HepG2 (cell line): ENCODE results near the gene PNKD. TPM values are rescaled to one million over a fixed set of nuclear protein-coding genes. Genes with fewer than 3 reads are reported as not detected.

Experiments
- AGO1 ChIP-seq: fragments of 200-400 bp; formaldehyde crosslinking; IDR thresholded peaks from 2 replicates; pipeline ENCODE4 v1.6.1; 2017; ENCODE audit warnings: mild to moderate bottlenecking, low read depth, low read length, moderate library complexity; ENCODE audit not compliant: poor library complexity, severe bottlenecking
- ATAD3A ChIP-seq: sonication (generic); formaldehyde crosslinking; IDR thresholded peaks from 2 replicates; pipeline ENCODE4 v1.4.0; 2020; ENCODE audit warnings: missing genetic modification reagents
- ATF1 ChIP-seq: IDR thresholded peaks from 2 replicates; pipeline ENCODE4 v1.6.1; 2016; ENCODE audit warnings: mild to moderate bottlenecking, control low read depth
- CENPT ChIP-seq: sonication (generic); formaldehyde crosslinking; IDR thresholded peaks from 2 replicates; pipeline ENCODE4 v1.8.0; 2022; ENCODE audit warnings: low read depth, mild to moderate bottlenecking, moderate library complexity, missing genetic modification reagents
- FLYWCH1 ChIP-seq: sonication (generic); formaldehyde crosslinking; IDR thresholded peaks from 2 replicates; pipeline ENCODE4 v1.8.1; 2023; ENCODE audit warnings: mild to moderate bottlenecking, missing genetic modification reagents
- FOXC1 ChIP-seq: sonication (generic); formaldehyde crosslinking; IDR thresholded peaks from 2 replicates; pipeline ENCODE4 v1.8.0; 2022; ENCODE audit warnings: mild to moderate bottlenecking, missing genetic modification reagents, borderline replicate concordance
- MAF1 ChIP-seq: sonication (generic); formaldehyde crosslinking; IDR thresholded peaks from 2 replicates; pipeline ENCODE4 v1.5.0; 2020; ENCODE audit warnings: missing genetic modification reagents, borderline replicate concordance
- MED13 ChIP-seq: sonication (generic); formaldehyde crosslinking; IDR thresholded peaks from 2 replicates; pipeline ENCODE4 v1.5.0; 2020; ENCODE audit warnings: missing genetic modification reagents
- PHF21A ChIP-seq: sonication (generic); formaldehyde crosslinking; IDR thresholded peaks from 2 replicates; pipeline ENCODE4 v1.5.0; 2020; ENCODE audit warnings: mild to moderate bottlenecking, missing genetic modification reagents
- PHF5A ChIP-seq: IDR thresholded peaks from one replicate; pipeline ENCODE4 v1.6.1; 2018; ENCODE audit warnings: low read depth, missing genetic modification reagents; ENCODE audit not compliant: unreplicated experiment
- RFX1 ChIP-seq: fragments of 450-650 bp; IDR thresholded peaks from 2 replicates; pipeline ENCODE4 v1.6.1; 2017
- SKI ChIP-seq: fragments of 450-650 bp; IDR thresholded peaks from one replicate; pipeline ENCODE4 v1.6.1; 2018; ENCODE audit warnings: mild to moderate bottlenecking; ENCODE audit not compliant: partially characterized antibody
- TBX2 ChIP-seq: sonication (generic); formaldehyde crosslinking; IDR thresholded peaks from 2 replicates; pipeline ENCODE4 v1.5.0; 2020; ENCODE audit warnings: missing genetic modification reagents, mild to moderate bottlenecking, borderline replicate concordance
- THAP11 ChIP-seq: IDR thresholded peaks from 2 replicates; pipeline ENCODE4 v1.6.1; 2016; ENCODE audit warnings: missing biosample characterization, missing genetic modification reagents
- ZBTB42 ChIP-seq: sonication (generic); formaldehyde crosslinking; IDR thresholded peaks from 2 replicates; pipeline ENCODE4 v1.5.0; 2020; ENCODE audit warnings: mild to moderate bottlenecking, missing genetic modification reagents
- ZFX ChIP-seq: sonication (generic); formaldehyde crosslinking; IDR thresholded peaks from 2 replicates; pipeline ENCODE4 v1.4.0; 2020; ENCODE audit warnings: mild to moderate bottlenecking, low read depth, missing genetic modification reagents, moderate library complexity
- ZKSCAN5 ChIP-seq: sonication (generic); formaldehyde crosslinking; IDR thresholded peaks from 2 replicates; pipeline ENCODE4 v1.5.1; 2020; ENCODE audit warnings: mild to moderate bottlenecking, missing genetic modification reagents
- ZNF296 ChIP-seq: sonication (generic); formaldehyde crosslinking; conservative IDR thresholded peaks from 2 replicates; pipeline ENCODE4 v1.5.0; 2020; ENCODE audit warnings: mild to moderate bottlenecking, missing genetic modification reagents
- ZNF33A ChIP-seq: sonication (generic); formaldehyde crosslinking; IDR thresholded peaks from 2 replicates; pipeline ENCODE4 v1.5.1; 2020; ENCODE audit warnings: missing genetic modification reagents, mild to moderate bottlenecking, moderate library complexity, borderline replicate concordance
- ZNF451 ChIP-seq: sonication (generic); formaldehyde crosslinking; IDR thresholded peaks from 2 replicates; pipeline ENCODE4 v1.5.0; 2020; ENCODE audit warnings: mild to moderate bottlenecking, missing genetic modification reagents
- ZNF567 ChIP-seq: sonication (generic); formaldehyde crosslinking; IDR thresholded peaks from 2 replicates; pipeline ENCODE4 v1.8.1; 2023; ENCODE audit warnings: mild to moderate bottlenecking, missing genetic modification reagents, borderline replicate concordance
- ZNF598 ChIP-seq: sonication (generic); formaldehyde crosslinking; IDR thresholded peaks from 2 replicates; pipeline ENCODE4 v1.5.1; 2020; ENCODE audit warnings: mild to moderate bottlenecking, missing genetic modification reagents, borderline replicate concordance
- ZNF614 ChIP-seq: IDR thresholded peaks from 2 replicates; pipeline ENCODE4 v1.6.1; 2018; ENCODE audit warnings: missing biosample characterization, missing genetic modification reagents, inconsistent platforms, borderline replicate concordance
- ZNF674 ChIP-seq: sonication (generic); formaldehyde crosslinking; IDR thresholded peaks from 2 replicates; pipeline ENCODE4 v1.5.0; 2020; ENCODE audit warnings: low read depth, mild to moderate bottlenecking, missing genetic modification reagents
- ZNF768 ChIP-seq: sonication (generic); formaldehyde crosslinking; IDR thresholded peaks from 2 replicates; pipeline ENCODE4 v1.4.0; 2020; ENCODE audit warnings: missing genetic modification reagents
- polyA plus RNA-seq, 8 experiments: library from polyadenylated mRNA; depleted of rRNA in 3 of 8; stranded (reverse) in 7 of 8; unstranded in 1 of 8; fragments of >200 nt; fragmentation: Illumina TruSeq in 4 of 8; extraction: Trizol in 4 of 8; gene quantifications; 2 replicates each; pipeline versions ENCODE4 v1.2.1 to v1.2.3, GENCODE V29; 2011 to 2016; ENCODE audit warnings: low read depth in 4 of 8, missing spikeins in 1 of 8, mixed read lengths in 1 of 8; ENCODE audit not compliant: insufficient read depth in 1 of 8
- total RNA-seq, 5 experiments: library from RNA; depleted of rRNA; stranded (reverse); fragments of >200 nt; fragmentation: Illumina TruSeq; extraction: Trizol; gene quantifications; 2 replicates each; pipeline ENCODE4 v1.2.3, GENCODE V29; 2016; ENCODE audit warnings: low read depth in 1 of 5
- TF ChIP-seq, protein P1 (sequence below): sonication (generic); formaldehyde crosslinking; IDR thresholded peaks from 2 replicates; pipeline ENCODE4 v1.5.0; 2020; ENCODE audit warnings: mild to moderate bottlenecking, missing genetic modification reagents
- TF ChIP-seq, protein P2 (sequence below): sonication (generic); formaldehyde crosslinking; IDR thresholded peaks from 2 replicates; pipeline ENCODE4 v1.8.0; 2022; ENCODE audit warnings: mild to moderate bottlenecking, missing genetic modification reagents

The PNKD gene
- total and polyA plus RNA-seq, 2 of the 13 experiments (the other 11 are each of a cell fraction or from before 2014, with no cell fraction given): 55.9 to 80.4 TPM

DNA sequence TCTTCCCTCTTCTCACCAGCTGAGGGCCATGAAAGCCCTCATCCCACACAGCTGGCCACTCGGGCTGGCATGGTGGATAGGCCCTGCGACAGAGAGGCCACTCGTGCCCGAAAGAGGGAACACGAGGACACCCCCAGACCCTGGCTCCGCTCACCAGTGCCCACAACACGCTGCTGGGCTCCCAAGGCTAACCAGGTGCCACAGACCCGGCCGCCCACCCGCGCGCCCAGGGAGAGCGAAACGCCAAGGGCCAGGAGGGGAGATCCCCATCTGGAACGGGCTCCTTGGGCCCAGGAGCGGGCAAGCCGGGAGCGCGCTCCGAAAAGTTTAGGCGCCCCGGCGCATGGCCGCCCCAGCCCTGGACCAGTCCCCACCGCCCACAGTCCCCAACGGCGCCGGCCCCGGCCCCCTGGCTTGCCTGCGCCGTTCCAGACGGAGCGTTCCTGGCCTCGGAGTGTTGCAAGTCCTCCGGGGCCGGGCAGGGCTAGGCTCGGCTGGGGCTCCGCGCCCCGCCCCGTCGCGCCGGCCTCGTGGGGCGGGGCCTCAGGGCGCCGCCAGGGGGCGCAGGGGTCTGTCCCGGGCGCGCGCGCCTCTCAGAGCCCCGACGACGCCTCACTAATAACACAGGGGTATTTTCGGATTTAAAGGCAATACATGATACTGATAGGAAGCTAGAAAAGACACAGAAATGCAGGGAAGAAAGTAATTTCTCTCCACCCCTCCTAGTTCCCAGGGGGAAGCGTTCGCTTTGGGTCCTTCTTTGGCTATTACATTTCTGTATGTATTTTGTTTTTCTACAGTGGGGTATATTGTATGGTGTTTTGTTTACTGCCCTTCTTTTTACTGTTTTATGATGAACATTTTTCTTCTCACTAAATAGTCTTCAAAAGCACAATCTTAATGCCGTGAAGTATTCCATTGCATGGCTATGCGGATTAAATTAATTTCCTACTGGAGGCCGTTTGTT, 22.0 kb downstream of the PNKD start, which contains the start of gene TMBIM1 (continued):
- TF ChIP-seq ZBTB42 (CRISPR knock-in tag): no peak; the same call in 1 of the 2 replicates
- TF ChIP-seq ZNF768: peak; percentile 47; the same call in 1 of the 2 replicates
- peak; percentile 79 for TF ChIP-seq TBX2 (CRISPR knock-in tag)
- TF ChIP-seq ZKSCAN5: no peak; the same call in 1 of the 2 replicates
- TF ChIP-seq SKI: peak; percentile 98
- no peak; the same call in 1 of the 2 replicates for TF ChIP-seq ZNF674 (CRISPR knock-in tag)
- TF ChIP-seq ZNF296: peak; percentile 84; the same call in 1 of the 2 replicates
- TF ChIP-seq ZNF567 (CRISPR knock-in tag): no peak
- 0 out of 2 replicates have a peak, but pooled peaks have one; percentile 60 for TF ChIP-seq ZNF33A (CRISPR knock-in tag)
- TF ChIP-seq, protein P1, sequence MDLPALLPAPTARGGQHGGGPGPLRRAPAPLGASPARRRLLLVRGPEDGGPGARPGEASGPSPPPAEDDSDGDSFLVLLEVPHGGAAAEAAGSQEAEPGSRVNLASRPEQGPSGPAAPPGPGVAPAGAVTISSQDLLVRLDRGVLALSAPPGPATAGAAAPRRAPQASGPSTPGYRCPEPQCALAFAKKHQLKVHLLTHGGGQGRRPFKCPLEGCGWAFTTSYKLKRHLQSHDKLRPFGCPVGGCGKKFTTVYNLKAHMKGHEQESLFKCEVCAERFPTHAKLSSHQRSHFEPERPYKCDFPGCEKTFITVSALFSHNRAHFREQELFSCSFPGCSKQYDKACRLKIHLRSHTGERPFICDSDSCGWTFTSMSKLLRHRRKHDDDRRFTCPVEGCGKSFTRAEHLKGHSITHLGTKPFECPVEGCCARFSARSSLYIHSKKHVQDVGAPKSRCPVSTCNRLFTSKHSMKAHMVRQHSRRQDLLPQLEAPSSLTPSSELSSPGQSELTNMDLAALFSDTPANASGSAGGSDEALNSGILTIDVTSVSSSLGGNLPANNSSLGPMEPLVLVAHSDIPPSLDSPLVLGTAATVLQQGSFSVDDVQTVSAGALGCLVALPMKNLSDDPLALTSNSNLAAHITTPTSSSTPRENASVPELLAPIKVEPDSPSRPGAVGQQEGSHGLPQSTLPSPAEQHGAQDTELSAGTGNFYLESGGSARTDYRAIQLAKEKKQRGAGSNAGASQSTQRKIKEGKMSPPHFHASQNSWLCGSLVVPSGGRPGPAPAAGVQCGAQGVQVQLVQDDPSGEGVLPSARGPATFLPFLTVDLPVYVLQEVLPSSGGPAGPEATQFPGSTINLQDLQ (CRISPR knock-in tag): 0 out of 2 replicates have a peak, but pooled peaks have one; percentile 4
- TF ChIP-seq AGO1: peak; percentile 60
- TF ChIP-seq CENPT: no peak
- TF ChIP-seq, protein P2, sequence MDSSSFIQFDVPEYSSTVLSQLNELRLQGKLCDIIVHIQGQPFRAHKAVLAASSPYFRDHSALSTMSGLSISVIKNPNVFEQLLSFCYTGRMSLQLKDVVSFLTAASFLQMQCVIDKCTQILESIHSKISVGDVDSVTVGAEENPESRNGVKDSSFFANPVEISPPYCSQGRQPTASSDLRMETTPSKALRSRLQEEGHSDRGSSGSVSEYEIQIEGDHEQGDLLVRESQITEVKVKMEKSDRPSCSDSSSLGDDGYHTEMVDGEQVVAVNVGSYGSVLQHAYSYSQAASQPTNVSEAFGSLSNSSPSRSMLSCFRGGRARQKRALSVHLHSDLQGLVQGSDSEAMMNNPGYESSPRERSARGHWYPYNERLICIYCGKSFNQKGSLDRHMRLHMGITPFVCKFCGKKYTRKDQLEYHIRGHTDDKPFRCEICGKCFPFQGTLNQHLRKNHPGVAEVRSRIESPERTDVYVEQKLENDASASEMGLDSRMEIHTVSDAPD: no peak; the same call in 1 of the 2 replicates
- peak; percentile 6; the same call in 1 of the 2 replicates for TF ChIP-seq RFX1
- TF ChIP-seq ZFX: peak; percentile 89
- TF ChIP-seq FLYWCH1 (CRISPR knock-in tag): no peak
- TF ChIP-seq ZNF451 (CRISPR knock-in tag): no peak
- TF ChIP-seq MAF1 (CRISPR knock-in tag): 0 out of 2 replicates have a peak, but pooled peaks have one; percentile 36
- no peak for TF ChIP-seq PHF5A (CRISPR knock-in tag)
- TF ChIP-seq ZNF614 (CRISPR knock-in tag): no peak; the same call in 1 of the 2 replicates
- TF ChIP-seq ZNF598 (CRISPR knock-in tag): peak; percentile 76; the same call in 1 of the 2 replicates
- TF ChIP-seq FOXC1 (CRISPR knock-in tag): peak; percentile 78; the same call in 1 of the 2 replicates
- TF ChIP-seq THAP11 (CRISPR knock-in tag): peak; percentile 78
- no peak for TF ChIP-seq MED13 (CRISPR knock-in tag)
- TF ChIP-seq ATAD3A (CRISPR knock-in tag): no peak
- TF ChIP-seq ATF1 (CRISPR knock-in tag): no peak
- peak; percentile 61; the same call in 1 of the 2 replicates for TF ChIP-seq PHF21A (CRISPR knock-in tag)
